ENCODE data around the gene TOE1. TPM values are rescaled to one million over a fixed set of nuclear protein-coding genes. Genes with fewer than 3 reads are reported as not detected.

The TOE1 gene
- total and polyA plus RNA-seq, 9 of the 15 experiments (the other 6 are each of a cell fraction or from before 2014, with no cell fraction given) = 32.1 to 85.7 (median 38.0) TPM

DNA sequence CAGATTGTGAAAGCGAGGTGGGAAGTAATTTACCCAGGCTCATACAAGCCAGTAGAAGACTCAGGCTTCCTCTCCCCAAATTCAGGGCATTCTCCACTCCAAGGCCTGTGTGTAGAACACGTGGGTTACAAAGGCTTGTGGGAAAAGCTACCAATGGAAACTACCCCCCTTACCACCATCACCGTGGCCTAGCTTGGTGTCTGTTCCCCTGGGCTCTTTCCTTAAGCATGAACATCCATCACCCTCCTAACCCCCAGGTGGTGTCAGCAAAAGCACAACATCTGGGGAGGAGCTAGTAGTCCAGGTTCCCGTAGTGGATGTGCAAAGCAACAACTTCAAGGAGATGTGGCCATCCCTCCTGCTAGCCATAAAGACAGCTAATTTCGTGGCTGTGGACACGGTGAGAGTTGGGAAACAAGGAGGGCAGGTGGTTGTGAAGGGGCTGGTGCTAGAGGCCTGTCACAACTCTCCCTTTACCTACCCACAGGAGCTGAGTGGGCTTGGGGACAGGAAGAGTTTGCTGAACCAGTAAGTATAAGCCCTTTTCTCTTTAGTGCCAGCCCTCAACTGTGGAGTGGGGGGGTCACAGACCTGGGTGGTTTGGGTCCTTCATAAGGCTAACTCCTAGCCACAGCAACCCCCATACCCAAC is 971 bp downstream of the TOE1 start (continued):
- TF ChIP-seq KAT8 (IDR thresholded peaks at IDR 0.05; ENCODE audit: low read depth) = peak; percentile 42; the same call in 1 of the 2 replicates
- TF ChIP-seq NR2C1 (IDR thresholded peaks at IDR 0.05) = 0 out of 2 replicates have a peak, but pooled peaks have one; percentile 13
- TF ChIP-seq NR2C1 (tag; IDR thresholded peaks at IDR 0.05) = no peak
- TF ChIP-seq POLR2B (IDR thresholded peaks at IDR 0.05; ENCODE audit: low read depth, partially characterized antibody) = peak; percentile 10
- TF ChIP-seq YY1 (IDR thresholded peaks at IDR 0.05; ENCODE audit: borderline replicate concordance in 1 of 3, control insufficient read depth in 1 of 3, extremely low read depth in 1 of 3, insufficient read depth in 3 of 3, insufficient read length in 1 of 3, insufficient replicate concordance in 2 of 3, low read depth in 1 of 3, low read length in 2 of 3) = peak in 1 of 3 experiments; percentile 34
- peak; percentile 53 for TF ChIP-seq SAP30 (IDR thresholded peaks at IDR 0.05; ENCODE audit: borderline replicate concordance, insufficient read depth, low read depth, low read length, poor library complexity, severe bottlenecking)
- TF ChIP-seq, protein P1, sequence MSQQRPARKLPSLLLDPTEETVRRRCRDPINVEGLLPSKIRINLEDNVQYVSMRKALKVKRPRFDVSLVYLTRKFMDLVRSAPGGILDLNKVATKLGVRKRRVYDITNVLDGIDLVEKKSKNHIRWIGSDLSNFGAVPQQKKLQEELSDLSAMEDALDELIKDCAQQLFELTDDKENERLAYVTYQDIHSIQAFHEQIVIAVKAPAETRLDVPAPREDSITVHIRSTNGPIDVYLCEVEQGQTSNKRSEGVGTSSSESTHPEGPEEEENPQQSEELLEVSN (IDR thresholded peaks at IDR 0.05; ENCODE audit: borderline replicate concordance in 1 of 2, extremely low read depth in 1 of 2, insufficient read depth in 1 of 2, insufficient read length in 1 of 2, low read depth in 1 of 2, low read length in 1 of 2, poor library complexity in 1 of 2, severe bottlenecking in 1 of 2) = peak in 1 of 2 experiments; percentile 53
- TF ChIP-seq PURB (CRISPR knock-in tag; IDR thresholded peaks at IDR 0.05; ENCODE audit: low read depth) = no peak
- TF ChIP-seq GABPB1 (CRISPR knock-in tag; IDR thresholded peaks at IDR 0.05) = 0 out of 2 replicates have a peak, but pooled peaks have one; percentile 16
- TF ChIP-seq, protein P2, sequence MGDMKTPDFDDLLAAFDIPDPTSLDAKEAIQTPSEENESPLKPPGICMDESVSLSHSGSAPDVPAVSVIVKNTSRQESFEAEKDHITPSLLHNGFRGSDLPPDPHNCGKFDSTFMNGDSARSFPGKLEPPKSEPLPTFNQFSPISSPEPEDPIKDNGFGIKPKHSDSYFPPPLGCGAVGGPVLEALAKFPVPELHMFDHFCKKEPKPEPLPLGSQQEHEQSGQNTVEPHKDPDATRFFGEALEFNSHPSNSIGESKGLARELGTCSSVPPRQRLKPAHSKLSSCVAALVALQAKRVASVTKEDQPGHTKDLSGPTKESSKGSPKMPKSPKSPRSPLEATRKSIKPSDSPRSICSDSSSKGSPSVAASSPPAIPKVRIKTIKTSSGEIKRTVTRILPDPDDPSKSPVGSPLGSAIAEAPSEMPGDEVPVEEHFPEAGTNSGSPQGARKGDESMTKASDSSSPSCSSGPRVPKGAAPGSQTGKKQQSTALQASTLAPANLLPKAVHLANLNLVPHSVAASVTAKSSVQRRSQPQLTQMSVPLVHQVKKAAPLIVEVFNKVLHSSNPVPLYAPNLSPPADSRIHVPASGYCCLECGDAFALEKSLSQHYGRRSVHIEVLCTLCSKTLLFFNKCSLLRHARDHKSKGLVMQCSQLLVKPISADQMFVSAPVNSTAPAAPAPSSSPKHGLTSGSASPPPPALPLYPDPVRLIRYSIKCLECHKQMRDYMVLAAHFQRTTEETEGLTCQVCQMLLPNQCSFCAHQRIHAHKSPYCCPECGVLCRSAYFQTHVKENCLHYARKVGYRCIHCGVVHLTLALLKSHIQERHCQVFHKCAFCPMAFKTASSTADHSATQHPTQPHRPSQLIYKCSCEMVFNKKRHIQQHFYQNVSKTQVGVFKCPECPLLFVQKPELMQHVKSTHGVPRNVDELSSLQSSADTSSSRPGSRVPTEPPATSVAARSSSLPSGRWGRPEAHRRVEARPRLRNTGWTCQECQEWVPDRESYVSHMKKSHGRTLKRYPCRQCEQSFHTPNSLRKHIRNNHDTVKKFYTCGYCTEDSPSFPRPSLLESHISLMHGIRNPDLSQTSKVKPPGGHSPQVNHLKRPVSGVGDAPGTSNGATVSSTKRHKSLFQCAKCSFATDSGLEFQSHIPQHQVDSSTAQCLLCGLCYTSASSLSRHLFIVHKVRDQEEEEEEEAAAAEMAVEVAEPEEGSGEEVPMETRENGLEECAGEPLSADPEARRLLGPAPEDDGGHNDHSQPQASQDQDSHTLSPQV (IDR thresholded peaks at IDR 0.05) = 0 out of 2 replicates have a peak, but pooled peaks have one; percentile 39
- TF ChIP-seq RHOXF2B (CRISPR knock-in tag; conservative IDR thresholded peaks at IDR 0.05) = no peak
- TF ChIP-seq HLTF (IDR thresholded peaks at IDR 0.05) = peak; percentile 21; the same call in 1 of the 2 replicates
- TF ChIP-seq HDAC1 (IDR thresholded peaks at IDR 0.05) = 0 out of 4 replicates have a peak, but pooled peaks of 1 of the 2 experiments have one; percentile 7

All from K562 (cell line).